H1 (cell line): ENCODE measurements around the gene MAPK8IP1. TPM values are rescaled to one million over a fixed set of nuclear protein-coding genes. Genes with fewer than 3 reads are reported as not detected.

Experiments used
- TBP ChIP-seq: IDR thresholded peaks from 2 replicates; pipeline ENCODE4 v1.6.1; 2011; ENCODE audit warnings: low read depth, low read length, improper control_type of control experiment
- polyA plus RNA-seq, 7 experiments: library from polyadenylated mRNA; depleted of rRNA in 3 of 7; stranded (reverse) in 5 of 7; unstranded in 2 of 7; fragments of >200 nt in 5 of 7; fragments of 200-250 nt in 2 of 7; gene quantifications; 1 replicate in 5 of 7; 2 replicates in 1 of 7; 4 replicates in 1 of 7; pipeline versions ENCODE4 v1.2.1 to v1.2.3, GENCODE V29; 2011 to 2013; ENCODE audit warnings: missing spikeins in 2 of 7, mixed read lengths in 2 of 7
- total RNA-seq: library from RNA; stranded (reverse); fragmentation: NEBNext Ultra II Directional; extraction: Animal tissue kit (Norgen Biotek cat#: 25700); gene quantifications from 2 replicates; pipeline ENCODE4 v1.2.1, GENCODE V29; 2021
- TF ChIP-seq, protein P1 (sequence below): IDR thresholded peaks from 2 replicates; pipeline ENCODE4 v1.6.1; 2011; ENCODE audit warnings: low read depth, mild to moderate bottlenecking, low read length; ENCODE audit not compliant: insufficient read depth

Gene MAPK8IP1
- total and polyA plus RNA-seq, 2 of the 8 experiments (the other 6 are each of a cell fraction or from before 2014, with no cell fraction given), result 32.4 to 40.1 TPM

DNA sequence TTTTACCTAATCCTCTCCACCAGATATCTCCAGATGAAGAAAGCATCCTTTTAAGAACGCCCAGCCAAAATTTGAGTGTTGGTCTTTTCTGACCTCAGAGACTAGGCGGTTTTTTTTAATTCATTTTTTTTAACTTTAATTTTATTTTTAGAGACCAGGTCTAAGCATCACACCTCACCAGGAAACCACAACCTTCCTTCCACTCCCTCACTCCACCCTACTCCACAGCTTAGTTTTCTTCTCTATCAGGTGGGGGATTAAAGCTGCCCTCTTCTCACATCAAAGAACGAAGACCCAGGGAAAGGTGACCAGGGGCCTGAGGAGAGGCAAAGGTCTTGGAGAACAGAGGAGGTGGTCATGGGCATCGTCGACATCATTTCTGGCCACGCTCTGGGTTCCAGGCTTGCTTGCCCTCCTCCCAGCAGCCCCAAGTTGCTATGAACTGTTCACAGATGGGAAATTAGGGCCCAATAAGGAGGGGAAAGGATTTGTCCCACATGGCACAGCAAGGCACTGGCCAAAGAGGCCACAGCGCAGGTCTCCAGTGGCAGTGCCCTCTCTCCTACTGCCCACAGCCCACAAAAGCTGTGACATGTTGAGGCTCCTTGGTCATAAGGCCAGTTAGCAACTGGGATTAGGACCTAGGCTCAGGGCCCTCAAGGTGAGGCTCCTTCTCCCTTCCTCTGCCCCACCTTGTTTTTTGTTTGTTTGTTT, 33.7 kb downstream of the MAPK8IP1 start (continued):
- no peak for TF ChIP-seq TBP
- TF ChIP-seq, protein P1, sequence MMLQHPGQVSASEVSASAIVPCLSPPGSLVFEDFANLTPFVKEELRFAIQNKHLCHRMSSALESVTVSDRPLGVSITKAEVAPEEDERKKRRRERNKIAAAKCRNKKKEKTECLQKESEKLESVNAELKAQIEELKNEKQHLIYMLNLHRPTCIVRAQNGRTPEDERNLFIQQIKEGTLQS, result no peak
